Measurements from ENCODE around the gene HNF4A. TPM values are rescaled to one million over a fixed set of nuclear protein-coding genes. Genes with fewer than 3 reads are reported as not detected.

The HNF4A gene
- total RNA-seq, 1 experiment from 2014 or later: 0.15 TPM

- POLR2A ChIA-PET: no interaction called here
- Mint-ChIP-seq H3K4me1 (peaks cover 16% of the 10 kb centered on the region), H3K36me3 (no peaks in the 10 kb centered on the region)
These were observed 109.6 kb downstream of the HNF4A start for GRCh38 chr20:44465001-44465560.

More at GRCh38 chr20:44465001-44465560, 109.6 kb downstream of the HNF4A start:
- DNase-seq (ENCODE audit: low spot score) (no peak), ATAC-seq (no peak)
- H3K27me3 Mint-ChIP-seq (ENCODE audit: low read depth): no peaks in the 10 kb centered on the region; the same call in 1 of the 2 replicates
- H3K9me3 Mint-ChIP-seq: no peaks in the 10 kb centered on the region
- TF ChIP-seq ZNF232 (CRISPR knock-in tag; IDR thresholded peaks at IDR 0.05): no peak
- no peak for TF ChIP-seq ZNF423 (CRISPR knock-in tag; IDR thresholded peaks at IDR 0.05)
- no peak for TF ChIP-seq JAZF1 (CRISPR knock-in tag; IDR thresholded peaks at IDR 0.05)
- TF ChIP-seq EMX1 (CRISPR knock-in tag; IDR thresholded peaks at IDR 0.05): no peak
- no peak for TF ChIP-seq GRHL2 (CRISPR knock-in tag; IDR thresholded peaks at IDR 0.05; ENCODE audit: insufficient replicate concordance, severe bottlenecking)
- TF ChIP-seq NFATC4 (CRISPR knock-in tag; IDR thresholded peaks at IDR 0.05): no peak
- no peak for TF ChIP-seq E2F4 (CRISPR knock-in tag; IDR thresholded peaks at IDR 0.05; ENCODE audit: borderline replicate concordance, low read depth)
- TF ChIP-seq ERG (CRISPR knock-in tag; IDR thresholded peaks at IDR 0.05): no peak
- TF ChIP-seq ATF2 (CRISPR knock-in tag; IDR thresholded peaks at IDR 0.05; ENCODE audit: borderline replicate concordance, low read depth): no peak
- no peak for TF ChIP-seq FOXP4 (CRISPR knock-in tag; IDR thresholded peaks at IDR 0.05)
- TF ChIP-seq NR1H2 (CRISPR knock-in tag; IDR thresholded peaks at IDR 0.05): no peak
- no peak for TF ChIP-seq ATF3 (CRISPR knock-in tag; conservative IDR thresholded peaks at IDR 0.05)
- no peak for TF ChIP-seq NR2C2 (CRISPR knock-in tag; IDR thresholded peaks at IDR 0.05)
- no peak for TF ChIP-seq ZNF671 (CRISPR knock-in tag; IDR thresholded peaks at IDR 0.05)
- TF ChIP-seq JUN (CRISPR knock-in tag; IDR thresholded peaks at IDR 0.05): no peak
- TF ChIP-seq TEAD1 (CRISPR knock-in tag; IDR thresholded peaks at IDR 0.05): no peak
- TF ChIP-seq ZNF281 (CRISPR knock-in tag; IDR thresholded peaks at IDR 0.05): no peak
- TF ChIP-seq CREB1 (CRISPR knock-in tag; IDR thresholded peaks at IDR 0.05): no peak
- no peak for TF ChIP-seq ESRRA (CRISPR knock-in tag; IDR thresholded peaks at IDR 0.05; ENCODE audit: borderline replicate concordance)
- H3K4me3 Mint-ChIP-seq: no peak overlapping the region
- no peak overlapping the region for H3K27ac Mint-ChIP-seq
- CTCF ChIA-PET: no interaction called here
